SIG-M5 treated with dmso at 0.1 percent for 504 hours (cell line): ENCODE measurements around the gene GABPB2.

Source experiments
- DNase-seq: peaks from one replicate; lab custom pipeline; 2025; ENCODE audit not compliant: unreplicated experiment; lab: John Stamatoyannopoulos, UW

The GABPB2 gene

GRCh38 chr1:151158326-151158725 is 87.8 kb downstream of the GABPB2 start:
- DNase-seq: peak; percentile 86

DNA sequence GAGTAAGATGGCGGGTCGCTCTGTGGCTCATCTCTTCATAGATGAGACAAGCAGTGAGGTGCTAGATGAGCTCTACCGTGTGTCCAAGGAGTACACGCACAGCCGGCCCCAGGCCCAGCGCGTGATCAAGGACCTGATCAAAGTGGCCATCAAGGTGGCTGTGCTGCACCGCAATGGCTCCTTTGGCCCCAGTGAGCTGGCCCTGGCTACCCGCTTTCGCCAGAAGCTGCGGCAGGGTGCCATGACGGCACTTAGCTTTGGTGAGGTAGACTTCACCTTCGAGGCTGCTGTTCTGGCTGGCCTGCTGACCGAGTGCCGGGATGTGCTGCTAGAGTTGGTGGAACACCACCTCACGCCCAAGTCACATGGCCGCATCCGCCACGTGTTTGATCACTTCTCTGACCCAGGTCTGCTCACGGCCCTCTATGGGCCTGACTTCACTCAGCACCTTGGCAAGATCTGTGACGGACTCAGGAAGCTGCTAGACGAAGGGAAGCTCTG is 88.2 kb downstream of the GABPB2 start:
- DNase-seq: no peak

- DNase-seq: peak; percentile 70
Observed at GRCh38 chr1:151159373-151159772, 88.8 kb downstream of the GABPB2 start.

GRCh38 chr1:151164732-151165280 is 94.2 kb downstream of the GABPB2 start:
- DNase-seq: no peak

DNA sequence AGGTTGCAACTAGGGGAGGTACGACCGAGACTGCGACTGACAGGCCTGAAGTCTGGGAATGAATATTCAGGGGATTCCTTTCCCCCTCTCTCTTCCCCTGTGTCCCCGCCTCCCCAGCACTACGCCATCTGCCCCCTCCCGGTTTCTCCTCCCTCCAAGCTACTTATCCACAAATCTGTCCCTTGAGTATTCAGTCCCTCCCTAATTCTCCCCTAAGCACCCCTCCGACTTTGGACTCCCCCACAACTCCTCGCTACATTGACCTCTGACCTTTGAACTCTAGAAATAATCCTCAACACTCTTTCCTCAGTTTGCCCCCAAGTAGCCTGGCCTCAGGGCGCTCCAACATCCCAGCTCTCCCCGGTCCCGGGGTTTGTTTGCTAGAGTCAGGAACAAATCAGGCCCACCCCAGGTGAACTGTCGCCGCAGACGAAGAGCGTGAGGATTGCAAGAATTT is 94.7 kb downstream of the GABPB2 start:
- peak; percentile 56 for DNase-seq

DNA sequence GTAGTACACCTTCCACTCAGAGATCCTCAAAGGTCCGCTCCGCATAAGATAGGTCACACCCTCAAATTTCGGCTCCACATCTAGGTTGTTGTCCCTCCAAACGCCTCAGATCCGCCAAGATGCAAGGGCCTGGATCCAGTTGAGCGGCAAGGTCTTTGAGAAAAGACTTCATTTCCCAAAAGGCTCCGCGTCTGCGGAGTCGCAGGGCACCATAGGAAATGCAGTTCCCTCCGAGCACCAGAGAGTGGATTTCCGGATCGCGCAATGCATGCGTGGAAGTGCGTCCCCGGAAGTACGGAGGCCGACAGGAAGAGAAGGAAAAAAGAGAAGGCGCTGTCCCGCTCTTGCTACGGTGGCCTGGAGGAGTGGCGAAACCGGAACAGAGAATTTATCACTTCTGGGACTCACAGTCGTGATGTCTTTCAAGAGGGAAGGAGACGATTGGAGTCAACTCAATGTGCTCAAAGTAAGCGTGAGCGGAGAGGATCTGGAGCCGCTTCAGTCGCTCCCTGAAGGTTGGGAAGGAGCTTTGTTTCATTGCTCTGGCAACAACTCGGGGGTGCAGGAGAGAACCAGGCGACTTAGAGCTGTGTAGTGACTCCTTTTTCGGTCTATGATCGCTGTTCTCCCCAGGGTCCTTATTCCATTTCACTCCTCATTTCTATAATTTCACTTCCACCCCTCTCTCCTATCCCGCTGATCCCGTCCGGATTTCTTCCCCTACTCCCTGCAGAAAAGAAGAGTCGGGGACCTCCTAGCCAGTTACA is 95.4 kb downstream of the GABPB2 start, which contains the start of the genes LYSMD1 and SCNM1:
Gene LYSMD1, minus strand, starts transcription at position 165 of the 767 bp plus-strand sequence. CDS start 644 bp downstream, outside the sequence.
Gene SCNM1, plus strand, starts transcription at position 407 of the 767 bp plus-strand sequence. Its CDS starts 9 bp downstream, at position 416.
- peak; percentile 100 for DNase-seq

- peak; percentile 59 for DNase-seq
Observed at GRCh38 chr1:151166505-151166956, 96.0 kb downstream of the GABPB2 start.

GRCh38 chr1:151167116-151167515 is 96.6 kb downstream of the GABPB2 start:
- no peak for DNase-seq

GRCh38 chr1:151171190-151171589 is 100.6 kb downstream of the GABPB2 start:
- DNase-seq: no peak
